Thoracic aorta (tissue), 2 donors: ENCODE results near the gene BRAF. TPM values are rescaled to one million over a fixed set of nuclear protein-coding genes. Genes with fewer than 3 reads are reported as not detected.

Experiments
- ATAC-seq: fragments of 150-250 bp; one replicate; pipeline ENCODE4 v1.8.0; 2017; ENCODE audit warnings: low read depth; ENCODE audit not compliant: insufficient number of reproducible peaks, low FRiP score
- DNase-seq: peaks from one replicate; pipeline ENCODE4 v3.0.0-alpha.2; 2020; ENCODE audit warnings: low spot score
- H3K27ac ChIP-seq, 2 donors: fragments of 200-600 bp; sonication (generic); 1 replicate in 1 of 2; 2 replicates in 1 of 2; pipeline ENCODE4 v1.5.1; 2016; ENCODE audit warnings: mild to moderate bottlenecking in 2 of 2, moderate library complexity in 2 of 2
- H3K27me3 ChIP-seq: fragments of 200-600 bp; sonication (generic); replicated peaks from 2 replicates; pipeline ENCODE4 v1.6.0; 2016; ENCODE audit warnings: mild to moderate bottlenecking; ENCODE audit not compliant: insufficient read depth
- H3K36me3 ChIP-seq: fragments of 200-600 bp; sonication (generic); one replicate; pipeline ENCODE4 v1.5.1; 2016
- H3K4me1 ChIP-seq, 2 donors: fragments of 200-600 bp; sonication (generic); 1 replicate in 1 of 2; 2 replicates in 1 of 2; pipeline versions ENCODE4 v1.5.1 to v1.6.0; 2016; ENCODE audit warnings: low read depth in 2 of 2, mild to moderate bottlenecking in 1 of 2; ENCODE audit not compliant: control insufficient read depth in 1 of 2
- H3K4me3 ChIP-seq: fragments of 200-600 bp; sonication (generic); 2 replicates; pipeline ENCODE4 v1.5.1; 2016; ENCODE audit warnings: mild to moderate bottlenecking
- H3K9me3 ChIP-seq: fragments of 200-600 bp; sonication (generic); 2 replicates; pipeline ENCODE4 v1.5.1; 2016
- total RNA-seq, 2 donors: library from RNA; depleted of rRNA; stranded (reverse); fragments of >200 nt; gene quantifications; one replicate each; pipeline versions ENCODE4 v1.1.0 to v1.2.3, GENCODE V29; 2016
- TF ChIP-seq, protein P1 (sequence below): fragments of 200-600 bp; sonication (generic); IDR thresholded peaks from one replicate; pipeline ENCODE4 v1.5.1; 2019; ENCODE audit warnings: antibody characterized with exemption

BRAF gene
- total RNA-seq, 2 donors from 2014 or later: 31.5 to 62.2 TPM

DNA sequence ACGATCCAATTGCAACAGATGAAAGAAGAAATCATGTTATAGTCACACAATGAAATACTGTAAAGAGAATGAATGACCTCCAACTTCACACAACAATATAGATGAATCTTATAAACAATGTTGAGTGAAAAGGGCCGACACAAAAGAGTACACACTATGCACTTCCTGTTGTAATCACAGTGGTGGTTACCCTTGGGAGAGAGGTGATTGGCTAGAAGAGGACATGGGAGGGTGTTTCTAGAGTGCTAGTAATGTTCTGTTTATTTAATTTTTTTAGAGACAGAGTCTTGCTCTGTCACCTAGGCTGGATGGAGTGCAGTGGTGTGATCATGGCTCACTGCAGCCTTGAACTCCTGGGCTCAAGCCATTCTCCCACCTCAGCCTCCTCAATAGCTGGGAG is 145.8 kb downstream of the BRAF start:
- Histone ChIP-seq H3K9me3 (no peaks in the 10 kb centered on the region), H3K4me3 (no peak overlapping the region), H3K36me3 (peaks cover 33% of the 10 kb centered on the region), H3K27me3 (no peaks in the 10 kb centered on the region), H3K4me1 (no peaks in the 10 kb centered on the region), H3K27ac (no peak overlapping the region)
- ATAC-seq (no peak), DNase-seq (no peak)
- TF ChIP-seq, protein P1, sequence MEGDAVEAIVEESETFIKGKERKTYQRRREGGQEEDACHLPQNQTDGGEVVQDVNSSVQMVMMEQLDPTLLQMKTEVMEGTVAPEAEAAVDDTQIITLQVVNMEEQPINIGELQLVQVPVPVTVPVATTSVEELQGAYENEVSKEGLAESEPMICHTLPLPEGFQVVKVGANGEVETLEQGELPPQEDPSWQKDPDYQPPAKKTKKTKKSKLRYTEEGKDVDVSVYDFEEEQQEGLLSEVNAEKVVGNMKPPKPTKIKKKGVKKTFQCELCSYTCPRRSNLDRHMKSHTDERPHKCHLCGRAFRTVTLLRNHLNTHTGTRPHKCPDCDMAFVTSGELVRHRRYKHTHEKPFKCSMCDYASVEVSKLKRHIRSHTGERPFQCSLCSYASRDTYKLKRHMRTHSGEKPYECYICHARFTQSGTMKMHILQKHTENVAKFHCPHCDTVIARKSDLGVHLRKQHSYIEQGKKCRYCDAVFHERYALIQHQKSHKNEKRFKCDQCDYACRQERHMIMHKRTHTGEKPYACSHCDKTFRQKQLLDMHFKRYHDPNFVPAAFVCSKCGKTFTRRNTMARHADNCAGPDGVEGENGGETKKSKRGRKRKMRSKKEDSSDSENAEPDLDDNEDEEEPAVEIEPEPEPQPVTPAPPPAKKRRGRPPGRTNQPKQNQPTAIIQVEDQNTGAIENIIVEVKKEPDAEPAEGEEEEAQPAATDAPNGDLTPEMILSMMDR: no peak

DNA sequence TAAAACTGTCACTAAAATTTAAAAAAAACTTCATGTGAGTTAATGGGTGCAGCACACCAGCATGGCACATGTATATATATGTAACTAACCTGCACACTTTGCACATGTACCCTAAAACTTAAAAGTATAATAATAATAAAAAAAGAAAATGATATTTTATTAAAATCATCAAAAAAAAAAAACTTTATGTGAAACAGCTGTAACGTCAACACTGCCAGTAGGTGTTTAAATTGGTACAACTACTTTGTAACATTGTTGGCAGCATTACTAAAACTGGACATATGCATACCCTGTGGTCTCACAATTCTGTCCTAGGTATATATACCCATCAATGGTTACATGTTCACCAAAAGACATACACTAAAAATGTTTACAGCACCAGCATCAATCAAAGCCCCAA is 146.2 kb downstream of the BRAF start:
- DNase-seq (no peak), ATAC-seq (no peak)
- Histone ChIP-seq H3K27me3 (no peaks in the 10 kb centered on the region), H3K27ac (no peak overlapping the region), H3K9me3 (no peaks in the 10 kb centered on the region), H3K4me1 (no peaks in the 10 kb centered on the region), H3K36me3 (peaks cover 33% of the 10 kb centered on the region), H3K4me3 (no peak overlapping the region)
- TF ChIP-seq, protein P1: no peak

DNA sequence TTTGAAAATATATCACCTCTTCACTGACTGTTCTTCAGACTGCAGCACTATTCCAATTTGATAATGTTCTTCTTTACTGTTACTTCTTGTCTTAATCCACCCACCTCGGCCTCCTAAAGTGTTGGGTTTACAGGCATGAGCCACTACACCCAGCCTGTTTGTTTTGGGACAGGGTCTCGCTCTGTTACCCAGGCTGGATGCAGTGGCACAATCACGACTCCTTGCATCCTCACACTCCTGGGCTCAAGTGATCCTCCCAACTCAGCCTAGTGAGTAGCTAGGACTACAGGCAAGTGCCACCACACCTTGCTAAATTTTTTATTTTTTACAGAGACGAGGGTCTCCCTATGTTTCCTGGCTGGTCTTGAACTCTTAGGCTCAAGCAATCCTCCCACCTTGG is 150.4 kb downstream of the BRAF start:
- Histone ChIP-seq H3K27me3 (no peaks in the 10 kb centered on the region), H3K36me3 (peaks cover 21% of the 10 kb centered on the region), H3K4me1 (no peaks in the 10 kb centered on the region), H3K4me3 (no peak overlapping the region), H3K27ac (no peak overlapping the region), H3K9me3 (no peaks in the 10 kb centered on the region)
- no peak for DNase-seq
- TF ChIP-seq, protein P1: no peak
- ATAC-seq: no peak

- Histone ChIP-seq H3K4me1 (no peaks in the 10 kb centered on the region), H3K27ac (no peak overlapping the region), H3K9me3 (no peaks in the 10 kb centered on the region), H3K27me3 (no peaks in the 10 kb centered on the region), H3K36me3 (peaks cover 28% of the 10 kb centered on the region), H3K4me3 (no peak overlapping the region)
- DNase-seq: no peak
- ATAC-seq: no peak
- TF ChIP-seq, protein P1: no peak
Measured at GRCh38 chr7:140773104-140773503, 151.6 kb downstream of the BRAF start.

DNA sequence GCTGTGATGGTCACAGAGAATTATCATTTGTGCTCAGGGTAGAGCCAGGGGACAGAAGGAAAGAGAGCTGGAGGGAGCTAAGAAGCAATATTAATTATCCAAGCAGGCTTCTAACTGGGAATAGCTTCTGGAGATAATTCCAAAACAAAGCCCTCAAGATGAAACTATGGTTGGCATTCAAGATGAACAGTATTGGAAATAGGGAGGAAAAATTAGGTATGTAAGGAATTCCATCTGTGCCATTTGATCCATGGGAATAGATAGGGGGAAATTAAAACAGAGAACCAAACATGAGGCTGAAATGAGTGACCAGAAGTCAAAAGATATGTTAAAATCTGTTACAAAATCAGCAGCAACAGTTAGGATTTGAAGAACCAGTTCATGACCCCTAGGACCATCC is 152.9 kb downstream of the BRAF start:
- H3K27ac ChIP-seq: no peak overlapping the region
- DNase-seq (no peak), ATAC-seq (no peak)
- H3K9me3 ChIP-seq: no peaks in the 10 kb centered on the region
- no peaks in the 10 kb centered on the region for H3K4me1 ChIP-seq
- no peaks in the 10 kb centered on the region for H3K27me3 ChIP-seq
- peaks cover 30% of the 10 kb centered on the region for H3K36me3 ChIP-seq
- no peak overlapping the region for H3K4me3 ChIP-seq
- TF ChIP-seq, protein P1: no peak
